GM18520 (cell line): ENCODE measurements around the gene ANKRD36C.
"Not testable (repeated sequence)": the region's sequence is repeated elsewhere in the genome, so short reads cannot be mapped to it uniquely, and the experiment has no call there.

Experiments
- ATAC-seq: cut with Tn5 transposase; IDR thresholded peaks from one replicate; pipeline ENCODE4 v1.9.1; 2021; ENCODE audit not compliant: unreplicated experiment

The ANKRD36C gene

DNA sequence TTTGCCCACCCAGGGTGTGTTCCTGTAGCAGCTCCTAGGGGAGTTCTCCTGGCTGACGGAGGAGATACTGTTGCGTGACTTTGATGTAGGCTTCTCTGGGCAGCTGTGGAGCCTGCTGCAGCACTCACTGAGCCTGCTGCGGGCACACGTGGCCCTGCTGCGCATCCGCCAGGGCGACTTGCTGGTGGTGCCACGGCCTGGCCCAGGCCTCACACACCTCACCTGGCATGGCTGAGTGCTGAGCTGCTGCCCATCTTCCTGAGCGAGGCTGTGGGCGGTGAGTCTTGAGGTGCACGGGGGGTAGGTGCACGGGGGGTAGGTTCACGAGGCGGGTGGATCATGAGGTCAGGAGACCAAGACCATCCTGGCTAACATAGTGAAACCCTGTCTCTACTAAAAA, 191.7 kb downstream of the ANKRD36C start:
- ATAC-seq = no peak

DNA sequence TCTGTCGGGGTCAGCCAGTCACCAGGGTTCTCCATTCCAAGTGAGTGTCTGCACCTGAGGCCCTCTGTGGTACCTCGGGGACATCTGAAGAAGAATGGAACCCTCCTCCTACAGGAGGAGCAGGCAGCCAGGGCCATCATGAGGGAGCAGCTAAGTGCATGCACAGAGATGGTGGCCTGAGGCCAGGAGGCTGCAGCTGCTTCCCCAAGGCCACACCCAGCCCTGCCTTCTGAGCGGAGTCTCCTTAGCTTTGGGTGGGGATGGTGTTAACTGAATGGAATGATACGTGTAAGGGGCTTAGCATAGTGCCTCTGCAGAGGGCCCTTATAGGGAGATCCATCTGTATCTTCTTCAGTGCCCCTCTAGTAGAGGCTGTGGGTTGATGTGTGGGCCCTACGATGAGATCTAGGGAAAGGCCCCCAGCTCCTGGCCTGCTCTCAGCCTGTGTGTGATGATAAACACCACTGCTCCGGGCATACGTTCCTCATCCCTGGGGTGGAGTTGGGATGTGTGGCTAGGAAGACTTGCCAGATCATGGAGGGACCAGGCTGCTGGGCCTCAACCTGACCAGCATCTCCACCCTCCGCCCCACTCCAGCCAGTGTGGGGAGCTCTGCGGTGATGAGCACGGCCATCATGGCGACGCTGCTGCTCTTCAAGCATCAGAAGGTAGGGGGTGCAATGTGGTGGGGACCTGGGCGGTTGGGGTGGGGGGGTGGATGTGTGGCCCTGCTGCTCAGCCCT, 192.3 kb downstream of the ANKRD36C start:
- ATAC-seq = not testable (repeated sequence)

DNA sequence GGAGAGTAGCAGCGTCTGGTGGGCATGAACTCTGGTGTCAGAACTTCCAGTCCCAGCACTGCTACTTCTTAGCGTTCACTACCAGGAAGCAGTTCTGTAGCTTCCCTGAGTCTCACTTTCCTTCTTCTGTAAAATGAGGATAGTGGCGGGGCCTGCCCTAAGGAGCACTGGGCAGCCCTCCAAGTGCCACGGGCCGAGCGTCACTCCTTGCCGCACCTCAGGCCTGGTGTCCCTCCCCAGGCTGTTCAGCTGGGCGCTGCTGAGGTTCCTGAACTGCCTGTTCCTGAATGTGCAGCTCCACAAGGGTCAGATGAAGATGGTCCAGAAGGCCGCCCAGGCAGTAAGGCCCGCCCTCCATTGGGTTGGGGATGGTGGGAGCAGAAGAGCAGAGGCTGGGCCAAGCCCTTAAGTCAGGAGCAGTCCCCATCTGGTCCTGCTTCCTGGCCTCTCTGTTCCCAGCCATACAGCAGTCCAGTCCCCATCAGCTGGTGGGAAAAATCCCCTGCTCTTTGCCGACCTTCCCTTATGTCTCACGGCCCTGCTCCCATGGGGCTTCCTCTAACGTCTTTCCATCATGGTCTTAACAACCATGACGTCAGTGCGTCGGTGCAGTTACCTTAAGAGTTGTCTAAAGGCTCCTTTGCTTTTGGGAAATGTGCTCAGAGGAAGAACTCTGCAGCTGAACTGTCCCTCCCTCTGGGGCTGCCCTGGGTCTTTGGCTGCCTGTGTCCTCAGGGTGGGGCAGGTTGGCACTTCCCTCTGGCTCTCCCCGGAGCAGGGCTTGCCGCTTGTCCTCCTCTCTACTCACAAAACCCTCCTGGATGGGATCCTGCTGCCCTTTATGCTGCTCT, 195.2 kb downstream of the ANKRD36C start:
- ATAC-seq = not testable (repeated sequence)

DNA sequence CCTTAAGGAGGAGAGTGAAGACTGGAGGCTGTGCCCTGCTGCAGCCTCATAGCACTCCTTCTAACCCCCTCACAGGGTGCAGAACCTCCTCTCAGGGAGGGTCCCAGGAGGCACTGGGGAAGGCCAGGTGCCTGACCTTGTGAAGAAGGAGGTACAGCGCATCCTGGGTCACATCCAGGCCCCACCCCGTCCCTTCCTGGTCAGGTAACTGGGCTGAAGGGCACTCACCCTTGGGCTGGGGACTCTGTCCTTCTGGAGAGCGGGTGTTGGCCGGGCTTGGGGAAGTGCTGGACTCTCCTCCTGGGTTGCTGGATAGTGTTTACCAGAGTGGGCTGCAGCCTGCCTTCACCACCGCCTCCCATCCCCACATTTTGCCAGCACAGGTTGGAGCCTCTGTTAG, 197.7 kb downstream of the ANKRD36C start:
- ATAC-seq = not testable (repeated sequence)

DNA sequence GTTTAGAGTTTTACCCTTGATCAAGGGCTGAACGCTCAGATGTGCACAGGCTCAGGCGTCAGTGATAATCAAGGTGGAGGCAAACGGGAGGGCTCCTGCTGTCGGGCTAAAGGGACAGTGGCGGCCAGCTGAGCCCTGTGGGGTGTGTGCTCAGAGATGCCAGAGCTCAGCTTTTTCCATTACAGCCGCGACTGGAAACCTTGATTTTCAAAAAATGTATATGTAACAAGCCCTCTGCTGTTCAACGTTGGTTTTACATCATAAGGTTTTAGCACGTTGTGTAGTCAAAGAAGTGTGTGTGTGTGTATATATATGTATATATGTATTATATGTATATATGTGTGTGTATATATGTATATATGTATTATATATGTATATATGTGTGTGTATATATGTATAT, 201.4 kb downstream of the ANKRD36C start:
- ATAC-seq = not testable (repeated sequence)

DNA sequence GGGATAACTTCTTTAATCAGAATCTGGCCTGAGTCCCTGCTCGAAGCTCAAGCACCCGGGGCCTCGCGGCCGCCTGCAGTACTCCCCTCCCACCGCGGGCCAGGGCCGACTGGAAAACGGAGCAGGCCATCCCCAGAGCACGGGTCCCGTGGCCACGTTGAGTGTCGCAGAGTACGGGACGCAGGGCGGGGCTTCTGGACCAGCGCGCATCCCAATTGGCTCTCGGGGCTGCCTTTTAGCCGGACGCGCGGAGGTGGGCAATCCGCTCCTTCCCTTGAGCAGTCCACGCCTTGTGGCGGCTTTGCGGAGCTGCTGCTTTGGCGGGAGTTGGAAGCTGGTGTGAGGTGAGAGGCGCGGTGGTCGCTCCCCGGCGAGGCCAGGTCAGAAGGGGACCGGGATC, 202.2 kb downstream of the ANKRD36C start:
- ATAC-seq = not testable (repeated sequence)

DNA sequence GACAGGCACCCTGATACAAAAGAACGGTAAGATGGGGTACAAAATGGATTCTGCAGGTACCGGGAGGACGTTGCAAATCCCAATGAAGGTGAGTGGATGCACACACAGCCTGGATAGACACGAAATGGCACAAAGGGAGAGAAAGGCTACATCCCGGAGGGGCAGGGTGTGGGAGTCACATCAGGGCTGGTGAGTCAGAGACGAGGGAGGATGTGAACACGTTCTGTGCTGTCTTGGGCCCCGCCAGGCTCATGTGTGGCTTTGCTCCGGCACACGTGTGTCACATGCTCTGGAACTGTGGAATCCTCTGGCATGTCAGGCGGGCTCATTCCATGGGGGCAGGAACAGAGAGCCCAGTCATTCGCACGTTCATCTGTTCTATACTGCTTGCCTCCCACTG, 203.0 kb downstream of the ANKRD36C start:
- ATAC-seq = not testable (repeated sequence)
